Stimulated activated naive CD8-positive, alpha-beta T cell treated with anti-CD3 and anti-CD28 coated beads, Interleukin-15, Interleukin-2, amounts not matched to agents 100 U/mL and 50 U/mL, for 24 hours (primary cell): ENCODE results near the gene SENP3.

Experiments used
- ATAC-seq: fragments of 150-1000 bp; cut with Tn5 transposase; one replicate; pipeline ENCODE4 v1.10.0; 2021
- DNase-seq: peaks from one replicate; pipeline ENCODE4 v3.0.0; 2021

SENP3 gene

DNA sequence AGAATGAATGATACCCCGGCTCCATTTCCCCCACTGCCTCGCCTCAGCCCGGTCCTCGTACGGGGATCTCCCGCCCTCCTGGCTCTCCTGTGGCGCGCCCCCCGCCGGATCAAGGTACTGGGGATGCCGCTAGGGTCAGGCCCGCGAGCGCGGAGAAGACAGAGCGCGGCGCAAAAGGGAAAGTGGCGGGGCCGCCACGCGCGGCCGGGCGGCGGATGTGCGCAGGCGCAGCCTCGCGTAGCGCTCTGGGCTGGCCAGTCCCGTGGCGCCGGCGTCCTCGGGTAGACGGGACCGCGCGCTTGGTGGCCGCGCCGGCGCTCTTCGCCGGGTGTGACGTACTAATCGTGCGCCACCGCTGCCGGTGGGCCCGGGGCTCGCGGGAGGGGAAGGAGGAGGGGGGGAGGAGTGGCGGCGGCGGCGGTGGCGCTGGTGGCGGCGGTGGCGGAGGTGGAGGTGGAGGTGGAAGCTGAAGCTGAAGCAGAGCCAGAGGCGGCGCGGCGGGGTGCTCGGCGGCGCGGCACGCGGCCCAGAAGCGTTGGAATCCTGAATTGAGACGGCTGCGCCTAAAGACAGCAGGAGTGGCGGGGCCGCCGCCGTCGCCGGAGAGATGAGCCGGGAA is at the start of gene SENP3:
Gene SENP3, plus strand, starts transcription at position 331 of the 619 bp plus-strand sequence. CDS start 1,158 bp downstream, outside the sequence.
- DNase-seq (peak; percentile 95), ATAC-seq (peak; percentile 82)

DNA sequence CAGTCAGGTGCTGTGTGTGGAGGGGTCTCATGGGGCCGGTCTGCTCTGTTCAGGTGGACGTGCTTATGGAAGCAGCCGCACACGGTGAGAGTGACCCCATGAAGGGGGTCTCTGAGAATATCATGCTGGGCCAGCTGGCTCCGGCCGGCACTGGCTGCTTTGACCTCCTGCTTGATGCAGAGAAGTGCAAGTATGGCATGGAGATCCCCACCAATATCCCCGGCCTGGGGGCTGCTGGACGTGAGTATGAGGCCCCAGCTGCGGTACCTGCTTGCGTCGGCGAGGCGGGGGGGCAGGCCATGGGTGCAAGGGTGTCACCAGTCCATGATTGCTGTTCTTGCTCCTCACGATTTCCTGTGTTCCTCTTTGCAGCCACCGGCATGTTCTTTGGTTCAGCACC is 49.6 kb upstream of the SENP3 start:
- DNase-seq (no peak), ATAC-seq (no peak)

DNA sequence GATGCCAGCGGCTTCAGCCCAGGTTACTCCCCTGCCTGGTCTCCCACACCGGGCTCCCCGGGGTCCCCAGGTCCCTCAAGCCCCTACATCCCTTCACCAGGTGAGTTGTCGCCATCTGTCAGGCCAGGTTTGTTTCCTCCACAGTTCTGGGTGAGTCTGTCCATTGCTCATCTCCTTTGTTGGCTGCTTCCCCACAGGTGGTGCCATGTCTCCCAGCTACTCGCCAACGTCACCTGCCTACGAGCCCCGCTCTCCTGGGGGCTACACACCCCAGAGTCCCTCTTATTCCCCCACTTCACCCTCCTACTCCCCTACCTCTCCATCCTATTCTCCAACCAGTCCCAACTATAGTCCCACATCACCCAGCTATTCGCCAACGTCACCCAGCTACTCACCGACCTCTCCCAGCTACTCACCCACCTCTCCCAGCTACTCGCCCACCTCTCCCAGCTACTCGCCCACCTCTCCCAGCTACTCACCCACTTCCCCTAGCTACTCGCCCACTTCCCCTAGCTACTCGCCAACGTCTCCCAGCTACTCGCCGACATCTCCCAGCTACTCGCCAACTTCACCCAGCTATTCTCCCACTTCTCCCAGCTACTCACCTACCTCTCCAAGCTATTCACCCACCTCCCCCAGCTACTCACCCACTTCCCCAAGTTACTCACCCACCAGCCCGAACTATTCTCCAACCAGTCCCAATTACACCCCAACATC is 48.7 kb upstream of the SENP3 start:
- ATAC-seq, result no peak

DNA sequence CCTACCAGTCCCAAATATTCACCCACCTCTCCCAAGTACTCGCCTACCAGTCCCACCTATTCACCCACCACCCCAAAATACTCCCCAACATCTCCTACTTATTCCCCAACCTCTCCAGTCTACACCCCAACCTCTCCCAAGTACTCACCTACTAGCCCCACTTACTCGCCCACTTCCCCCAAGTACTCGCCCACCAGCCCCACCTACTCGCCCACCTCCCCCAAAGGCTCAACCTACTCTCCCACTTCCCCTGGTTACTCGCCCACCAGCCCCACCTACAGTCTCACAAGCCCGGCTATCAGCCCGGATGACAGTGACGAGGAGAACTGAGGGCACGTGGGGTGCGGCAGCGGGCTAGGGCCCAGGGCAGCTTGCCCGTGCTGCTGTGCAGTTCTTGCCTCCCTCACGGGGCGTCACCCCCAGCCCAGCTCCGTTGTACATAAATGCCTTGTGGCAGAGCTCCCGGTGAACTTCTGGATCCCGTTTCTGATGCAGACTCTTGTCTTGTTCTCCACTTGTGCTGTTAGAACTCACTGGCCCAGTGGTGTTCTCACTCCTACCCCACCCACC is 47.8 kb upstream of the SENP3 start:
- DNase-seq (no peak), ATAC-seq (no peak)

More for the DNA sequence above, 48.7 kb upstream of the SENP3 start:
- no peak for DNase-seq

DNA sequence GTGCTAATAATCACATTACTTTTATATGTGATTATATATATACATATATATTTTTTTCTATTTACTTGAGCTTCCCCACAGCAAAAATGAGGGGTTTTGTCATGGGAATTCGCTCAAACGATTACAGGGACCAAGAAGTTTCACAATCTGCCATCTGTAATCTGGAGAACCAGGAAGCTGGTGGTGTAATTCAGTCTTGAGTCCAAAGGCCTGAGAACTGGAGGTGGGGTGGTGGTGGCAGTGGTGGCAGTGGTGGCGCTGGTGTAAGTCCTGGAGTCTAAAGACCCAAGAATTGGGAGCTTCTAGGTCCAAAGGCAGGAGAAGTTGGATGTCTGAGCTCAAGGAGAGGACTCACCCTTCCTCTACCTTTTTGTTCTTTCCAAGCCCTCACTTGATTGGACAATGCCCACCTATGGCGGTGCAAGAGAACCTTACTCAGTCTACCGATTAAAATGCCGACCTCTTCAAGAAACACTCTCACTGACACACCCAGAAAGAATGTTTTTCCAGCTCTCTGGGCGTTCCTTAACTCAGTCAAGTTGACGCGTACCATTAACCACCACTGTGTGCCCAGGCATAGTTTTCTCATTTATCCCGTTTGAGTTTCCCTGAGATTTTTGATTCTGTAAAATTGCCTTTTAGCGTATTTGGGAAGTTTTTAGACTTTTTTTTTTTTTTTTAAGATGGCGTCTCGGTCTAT is 45.7 kb upstream of the SENP3 start:
- ATAC-seq, result no peak

DNA sequence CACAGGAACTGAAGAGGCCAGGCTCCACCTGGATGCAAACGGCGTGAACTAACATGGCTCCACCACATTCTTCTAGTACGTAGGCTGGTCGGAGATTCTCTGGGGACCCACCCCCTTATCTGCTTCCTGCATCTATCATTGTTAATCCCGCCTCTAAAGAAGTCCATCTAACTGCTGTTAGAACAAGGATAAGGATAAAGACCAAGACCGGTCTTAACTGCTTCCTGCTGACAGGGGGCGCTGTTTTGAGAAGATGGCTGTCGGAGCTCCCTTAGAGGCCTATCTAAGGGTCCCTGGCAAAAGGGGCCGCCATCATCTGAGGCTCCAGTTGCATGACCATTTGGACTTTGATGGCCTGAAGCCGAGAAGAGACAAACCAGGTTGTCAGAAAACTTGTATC is 38.7 kb upstream of the SENP3 start:
- DNase-seq, result peak; percentile 66
- ATAC-seq, result peak; percentile 57

More for the DNA sequence above, 45.7 kb upstream of the SENP3 start:
- DNase-seq, result no peak

DNA sequence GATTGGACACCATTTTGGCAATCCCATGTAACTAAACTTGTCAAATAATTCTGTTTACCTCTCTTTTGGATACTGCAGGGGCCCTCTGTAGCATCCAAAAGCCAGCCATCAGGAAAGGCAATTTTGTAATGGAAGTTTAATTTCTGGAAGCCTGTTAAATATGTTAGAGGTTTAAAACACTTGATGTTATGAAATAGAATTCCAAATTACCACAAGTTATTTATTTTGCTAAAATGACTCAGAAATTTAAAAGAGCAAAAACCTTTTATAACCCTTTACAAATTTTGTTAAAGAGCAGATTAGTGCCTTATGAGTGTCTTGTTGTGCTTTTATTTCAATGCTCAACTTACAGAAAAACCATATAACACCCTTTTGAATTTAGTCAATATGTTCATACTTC is 32.9 kb upstream of the SENP3 start:
- DNase-seq (no peak), ATAC-seq (no peak)

DNA sequence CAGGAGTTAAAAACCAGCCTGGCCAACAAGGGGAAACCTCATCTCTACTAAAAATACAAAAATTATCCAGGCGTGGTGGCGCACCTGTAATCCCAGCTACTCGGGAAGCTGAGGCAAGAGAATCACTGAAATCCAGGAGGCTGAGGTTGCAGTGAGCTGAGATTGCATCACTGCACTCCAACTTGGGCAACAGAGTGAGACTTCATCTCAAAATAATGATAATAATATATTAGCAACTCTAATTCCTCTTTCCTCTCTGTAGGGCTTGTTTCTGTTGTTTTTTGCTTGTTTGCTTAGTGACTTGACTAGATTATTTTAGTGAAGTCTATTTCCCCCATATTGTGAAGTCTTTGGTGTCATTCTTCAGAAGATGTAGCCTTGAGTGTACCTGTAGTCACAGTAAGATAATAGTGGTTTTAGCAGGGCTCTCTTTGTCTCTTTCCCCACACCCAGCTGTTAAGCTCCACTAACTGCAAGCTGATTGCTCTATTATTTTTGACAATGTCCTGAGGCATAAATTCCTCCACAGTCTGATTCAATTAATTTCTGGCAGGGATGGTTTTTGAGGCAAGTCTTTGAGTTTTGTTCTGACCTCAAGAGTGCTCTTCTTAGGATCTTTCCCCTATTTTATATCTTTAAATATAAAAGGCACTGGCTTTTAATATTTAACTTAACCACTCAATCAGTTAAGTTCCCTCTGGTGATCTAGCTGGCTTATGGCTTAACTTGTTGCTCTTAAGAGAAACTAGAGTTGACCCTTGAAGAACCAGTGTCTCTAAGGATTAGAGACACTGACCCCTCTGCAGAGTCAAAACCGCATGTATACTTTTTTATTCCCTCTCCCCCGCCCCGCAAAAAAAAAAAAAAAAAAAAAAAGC is 31.5 kb upstream of the SENP3 start:
- no peak for DNase-seq
- ATAC-seq, result no peak

DNA sequence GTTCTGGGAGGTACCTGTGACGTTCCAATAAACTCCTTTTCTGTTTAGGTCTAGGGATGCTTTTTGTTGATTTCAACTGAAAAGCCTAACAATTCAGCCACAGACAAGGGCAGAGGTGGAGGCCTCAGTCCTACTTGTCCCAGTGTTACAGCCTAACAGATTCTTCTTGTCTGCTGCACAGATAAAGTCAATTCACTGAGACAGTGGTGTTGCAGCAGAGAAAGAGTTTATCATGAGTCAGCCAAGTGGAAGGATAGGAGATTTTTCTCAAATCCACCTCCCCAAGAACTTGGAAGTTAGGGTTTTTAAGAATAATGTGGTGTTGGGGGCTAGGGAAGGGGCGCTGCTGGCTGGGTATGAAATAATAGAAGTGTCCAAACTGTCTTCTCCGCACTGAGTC is 23.7 kb upstream of the SENP3 start:
- no peak for ATAC-seq

DNA sequence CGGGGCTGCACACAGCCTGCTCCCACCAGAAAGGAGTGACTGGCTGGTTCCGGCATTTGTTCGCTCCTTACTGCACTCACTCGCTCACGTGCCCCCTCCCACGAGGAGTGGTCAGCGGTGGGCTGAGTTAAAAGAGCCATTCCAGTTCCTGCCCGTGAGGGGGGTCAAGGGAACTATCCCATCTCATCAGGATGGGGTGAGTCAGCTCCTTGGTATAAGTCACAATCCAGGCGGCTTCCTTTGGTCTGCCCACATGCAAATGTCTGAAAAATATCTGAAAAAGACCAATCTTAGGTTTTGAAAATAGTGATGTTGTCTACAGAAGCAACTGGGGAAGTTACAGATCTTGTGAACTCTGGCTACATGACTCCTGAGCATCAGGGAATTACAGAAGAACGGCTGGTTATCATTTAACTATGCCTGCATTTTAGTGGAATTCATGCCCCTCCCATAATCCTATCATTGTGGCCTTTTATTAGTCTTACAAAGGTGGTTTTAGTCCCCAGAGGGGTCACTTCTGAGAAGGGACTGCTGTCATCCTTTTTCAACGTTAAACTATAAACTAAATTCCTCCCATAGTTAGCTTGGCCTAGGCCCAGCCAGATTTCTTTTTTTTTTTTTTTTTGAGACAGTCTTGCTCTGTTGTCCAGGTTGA is 22.7 kb upstream of the SENP3 start:
- ATAC-seq (no peak), DNase-seq (no peak)

More for the DNA sequence above, 23.7 kb upstream of the SENP3 start:
- no peak for DNase-seq

DNA sequence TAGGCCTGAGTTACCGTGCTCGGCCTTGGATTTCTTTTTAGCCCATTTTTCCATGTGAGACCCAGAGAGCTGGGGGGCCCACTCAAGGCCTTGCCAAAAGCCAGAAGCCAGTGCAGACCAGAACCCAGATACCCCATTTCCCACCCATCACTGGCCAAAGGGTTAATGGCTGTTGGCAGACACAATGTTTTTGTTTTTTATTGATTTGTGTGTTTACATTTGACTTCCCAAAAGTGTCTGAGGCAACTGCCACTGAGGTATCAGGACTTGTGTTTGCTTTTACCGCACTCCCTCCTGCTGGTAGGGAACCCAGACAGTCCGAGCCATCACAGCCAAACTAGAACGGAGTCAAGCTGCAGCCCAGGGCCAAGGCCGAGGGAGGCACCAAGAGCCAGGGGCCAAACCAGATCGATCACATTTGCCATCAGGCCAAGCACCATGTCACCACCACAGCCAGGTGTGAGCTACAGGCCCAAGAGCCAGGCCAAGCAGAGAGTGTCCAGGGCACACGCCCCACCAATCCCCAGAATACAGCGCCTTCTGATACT is 20.6 kb upstream of the SENP3 start:
- DNase-seq (no peak), ATAC-seq (no peak)

DNA sequence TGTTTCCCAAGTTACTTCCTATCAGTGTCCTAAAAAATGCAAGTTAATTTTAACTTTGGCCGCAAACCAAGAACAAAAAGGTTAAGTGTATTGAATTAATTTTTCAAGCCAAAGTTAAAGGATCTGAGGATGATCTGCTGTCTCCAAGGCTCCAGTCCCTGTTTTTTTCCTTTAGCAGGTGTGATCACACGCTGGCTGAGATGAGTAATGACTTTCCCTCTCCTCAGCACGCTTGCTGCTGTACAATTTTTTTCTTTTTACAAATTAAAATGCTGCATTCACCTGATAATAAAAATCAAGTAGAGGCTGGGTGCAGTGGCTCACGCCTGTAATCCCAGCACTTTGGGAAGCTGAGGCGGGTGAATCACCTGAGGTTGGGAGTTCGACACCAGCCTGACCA is 16.8 kb upstream of the SENP3 start:
- no peak for DNase-seq
- no peak for ATAC-seq

DNA sequence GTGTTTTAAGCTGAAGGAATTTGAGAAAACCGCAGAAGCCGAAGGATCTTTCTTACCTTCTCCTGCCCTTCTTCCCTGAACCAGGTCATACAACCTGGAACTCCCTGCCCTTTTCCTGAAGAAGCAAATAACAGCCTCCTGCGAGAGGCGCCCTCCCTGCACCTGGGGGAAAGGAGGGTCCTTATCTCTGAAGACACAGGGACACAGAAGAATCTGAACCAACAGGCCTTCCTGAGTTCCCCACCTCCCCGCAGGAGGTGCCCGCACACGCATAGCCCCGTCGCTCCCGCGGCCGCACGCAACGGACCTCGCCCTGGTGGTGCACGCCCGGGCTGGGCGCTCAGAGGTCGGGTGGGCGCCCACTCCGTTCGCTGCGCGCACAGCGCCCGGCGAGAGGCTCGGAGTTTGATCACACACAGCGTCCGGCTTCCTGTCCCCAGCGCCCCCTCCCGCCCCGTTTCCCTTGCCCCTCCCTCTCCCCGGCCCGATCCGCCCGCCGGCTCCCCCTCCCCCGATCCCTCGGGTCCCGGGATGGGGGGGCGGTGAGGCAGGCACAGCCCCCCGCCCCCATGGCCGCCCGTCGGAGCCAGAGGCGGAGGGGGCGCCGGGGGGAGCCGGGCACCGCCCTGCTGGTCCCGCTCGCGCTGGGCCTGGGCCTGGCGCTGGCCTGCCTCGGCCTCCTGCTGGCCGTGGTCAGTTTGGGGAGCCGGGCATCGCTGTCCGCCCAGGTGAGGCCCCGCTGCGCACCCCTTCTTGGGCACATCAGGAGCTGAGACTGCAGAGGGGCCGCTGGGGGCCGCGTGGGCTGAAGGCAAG is 12.9 kb upstream of the SENP3 start, which contains the start of gene TNFSF12:
Gene TNFSF12, plus strand, starts transcription at position 474 of the 816 bp plus-strand sequence. Its CDS starts 96 bp downstream, at position 570.
- DNase-seq (peak; percentile 68), ATAC-seq (peak; percentile 55)

DNA sequence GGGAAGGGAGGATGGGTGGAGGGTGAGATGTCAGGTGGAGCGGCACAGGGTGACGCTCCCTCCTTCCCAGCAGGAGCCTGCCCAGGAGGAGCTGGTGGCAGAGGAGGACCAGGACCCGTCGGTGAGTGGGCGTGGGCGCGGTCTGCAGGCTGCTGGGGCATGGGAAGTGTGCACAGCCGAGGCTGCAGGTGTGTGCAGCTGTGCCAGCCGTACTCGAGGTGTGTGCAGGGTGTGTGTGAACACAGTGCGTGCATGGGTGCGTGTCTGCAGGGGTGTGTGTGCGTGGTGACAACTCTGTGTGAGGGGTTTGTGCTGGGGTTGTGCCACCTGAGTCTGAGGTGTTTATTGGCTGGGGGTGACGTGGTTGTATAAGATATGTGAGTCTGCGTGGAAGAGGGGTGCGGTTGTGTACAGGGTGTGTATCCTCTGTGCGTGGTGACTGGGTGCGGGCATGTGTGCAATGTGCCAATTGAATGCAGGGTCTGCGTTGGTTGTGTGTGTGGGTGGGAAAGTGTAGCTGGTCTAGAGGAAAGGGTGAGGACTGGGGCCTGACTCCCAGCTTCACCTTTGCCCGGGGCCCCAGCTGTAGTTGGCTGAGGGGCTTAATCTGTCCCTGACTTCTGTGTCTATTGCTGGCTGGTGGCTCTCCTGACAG is 12.2 kb upstream of the SENP3 start:
- ATAC-seq, result peak; percentile 38
- DNase-seq, result peak; percentile 51

DNA sequence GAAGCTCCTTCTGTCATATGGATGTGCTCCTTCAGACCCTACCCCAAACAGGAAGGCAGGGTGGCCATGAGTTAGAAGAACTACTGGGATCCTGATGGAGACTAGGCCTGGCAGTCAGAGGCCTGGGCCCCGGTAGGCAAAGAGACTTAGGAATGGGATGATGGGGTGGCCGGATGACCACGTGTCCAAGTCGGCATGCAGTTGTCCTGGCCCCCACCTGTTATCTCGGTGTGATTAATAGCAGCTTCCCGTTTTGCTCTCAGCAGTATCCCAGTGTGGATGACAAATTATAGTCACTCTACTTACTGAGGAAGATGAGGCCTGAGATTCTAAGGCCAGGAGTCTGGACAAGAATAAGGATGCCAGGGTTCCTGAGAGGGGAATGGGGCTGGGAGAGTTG is 11.4 kb upstream of the SENP3 start:
- DNase-seq (no peak), ATAC-seq (no peak)

DNA sequence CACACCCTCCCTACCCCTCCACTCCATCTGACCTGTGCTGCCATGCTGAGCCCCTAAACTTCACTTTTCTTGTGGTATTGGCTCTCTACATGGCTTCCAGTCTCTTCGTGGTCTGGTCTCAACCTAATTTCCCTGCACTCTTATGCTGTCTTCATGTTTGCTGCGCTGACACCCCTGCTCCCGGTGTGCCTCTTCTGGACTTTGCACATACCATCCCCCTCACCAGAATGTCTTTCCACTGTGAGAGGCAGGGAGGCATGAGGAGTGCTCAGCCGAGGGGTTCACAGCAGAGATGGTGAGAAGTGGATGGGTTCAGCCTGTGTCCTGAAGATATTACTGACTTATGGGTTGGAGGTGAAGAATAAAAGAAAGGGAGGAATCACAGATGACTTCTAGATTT is 10.3 kb upstream of the SENP3 start:
- no peak for ATAC-seq

DNA sequence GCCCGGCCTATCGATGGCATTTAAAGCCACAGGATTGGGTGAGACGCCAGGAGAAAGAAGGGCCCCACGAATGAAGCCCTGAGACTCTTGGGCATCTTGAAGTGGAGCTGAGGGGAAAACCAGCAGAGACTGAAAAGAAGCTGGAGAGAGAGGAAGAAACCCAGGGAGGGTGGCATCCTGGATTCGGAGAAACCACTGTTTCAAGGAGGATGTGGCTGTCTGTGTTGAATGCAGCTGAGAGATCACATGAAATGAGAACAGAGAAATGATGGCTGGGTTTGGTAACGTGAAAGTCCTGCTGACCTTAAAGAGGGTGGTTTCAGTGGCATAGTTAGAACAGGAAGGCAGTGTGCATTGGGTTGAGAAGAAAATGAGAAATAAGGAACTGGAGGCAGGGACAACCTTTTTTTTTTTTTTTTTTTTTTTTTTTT is 9.1 kb upstream of the SENP3 start:
- ATAC-seq (peak; percentile 71), DNase-seq (no peak)

More for the DNA sequence above, 10.3 kb upstream of the SENP3 start:
- DNase-seq, result no peak

DNA sequence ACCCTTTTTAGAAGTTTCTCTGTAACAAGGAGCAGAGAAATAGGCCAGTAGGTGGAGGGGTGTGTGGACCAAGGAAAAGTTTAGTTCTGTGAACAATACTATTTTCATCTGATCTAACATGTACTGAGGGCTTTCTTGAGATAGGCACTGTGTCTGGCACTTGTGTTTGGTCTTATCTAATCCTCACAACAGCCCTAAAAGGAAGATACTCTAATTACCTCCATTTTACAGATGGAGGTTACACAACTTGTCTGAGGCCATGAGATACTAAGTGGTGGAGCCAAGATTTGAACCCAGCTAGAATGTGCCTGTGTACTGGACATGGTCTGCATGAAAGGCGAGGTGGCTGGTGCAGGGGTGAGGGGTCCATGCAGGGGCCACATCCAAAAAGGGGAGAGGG is 8.4 kb upstream of the SENP3 start:
- ATAC-seq (no peak), DNase-seq (no peak)

DNA sequence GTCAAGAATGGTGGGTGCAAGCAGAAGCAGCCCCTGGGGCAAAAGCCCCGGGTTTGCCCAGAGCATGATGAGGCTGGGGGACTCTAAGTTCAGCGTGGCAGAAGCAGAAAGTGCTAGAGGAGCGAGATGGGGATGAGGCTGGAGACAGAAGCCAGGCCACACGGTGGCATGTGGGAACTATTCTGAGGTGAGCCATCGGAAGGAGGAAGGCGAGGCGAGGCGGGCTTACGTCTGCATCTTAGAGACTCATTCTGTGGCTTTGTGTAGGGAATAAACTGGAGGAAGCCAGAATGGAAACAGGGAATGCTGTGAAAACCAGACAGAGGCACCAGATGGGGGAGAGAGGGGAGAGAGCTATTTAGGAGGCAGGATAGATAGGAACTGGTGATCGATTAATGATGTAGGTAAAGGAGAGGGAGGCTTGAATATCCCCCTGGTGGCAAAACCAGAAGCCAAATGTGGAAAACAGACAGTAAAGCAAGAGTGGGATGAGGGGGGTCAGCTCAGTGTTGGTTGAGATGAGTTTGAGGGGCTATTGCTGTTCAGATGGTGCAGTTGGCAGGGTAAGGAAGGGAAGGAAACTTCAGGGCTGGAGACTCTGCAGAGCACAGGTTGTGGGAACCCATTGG is 6.3 kb upstream of the SENP3 start:
- no peak for ATAC-seq

More for the DNA sequence above, 6.3 kb upstream of the SENP3 start:
- DNase-seq, result no peak
